ENCODE results near the gene FCRL6. TPM values are rescaled to one million over a fixed set of nuclear protein-coding genes. Genes with fewer than 3 reads are reported as not detected.

Gene FCRL6
- total RNA-seq, 4 donors from 2014 or later: 0.17 to 0.80 (median 0.42) TPM; not detected in 1

DNA sequence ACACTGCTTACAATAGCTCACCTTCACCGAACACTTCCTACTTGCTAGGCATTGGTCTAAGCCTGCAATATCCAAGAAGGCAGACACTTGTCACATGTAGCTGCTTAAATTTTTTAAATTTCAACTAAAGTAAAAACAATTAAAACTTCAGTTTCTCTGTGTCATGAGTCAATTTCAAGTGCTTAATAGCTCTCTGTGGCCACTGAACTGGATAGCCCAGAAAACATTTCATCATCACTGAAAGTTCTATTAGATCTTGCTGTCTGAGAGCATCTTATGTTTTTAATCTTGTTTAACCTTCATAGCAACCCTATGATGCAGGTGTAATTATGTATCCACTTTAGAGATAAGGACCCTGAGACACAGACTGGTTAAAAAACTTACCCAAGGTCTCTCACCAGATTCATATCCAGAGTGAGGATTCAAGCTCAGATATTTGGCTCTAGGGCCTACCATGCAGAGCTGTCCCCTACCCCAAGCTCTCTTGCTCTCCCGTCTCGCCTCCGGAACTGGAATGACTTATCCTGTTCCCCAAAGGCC lies 2.6 kb upstream of the FCRL6 start:
- H3K4me3 ChIP-seq (ENCODE audit: low read depth, poor library complexity, severe bottlenecking): no peak overlapping the region
- intact Hi-C loops (cut with DNase I; ENCODE audit: low total_unique reads): loop anchor here (2.0 kb wide), 1 partner anchor 91 kb away; no protein-coding TSS in a partner anchor
- WGBS, 2 donors: 86 to 98% methylated on average over 4 of the region's 4 CpGs
- DNase-seq (ENCODE audit: low spot score in 2 of 2): no peak
- TF ChIP-seq, protein P1, sequence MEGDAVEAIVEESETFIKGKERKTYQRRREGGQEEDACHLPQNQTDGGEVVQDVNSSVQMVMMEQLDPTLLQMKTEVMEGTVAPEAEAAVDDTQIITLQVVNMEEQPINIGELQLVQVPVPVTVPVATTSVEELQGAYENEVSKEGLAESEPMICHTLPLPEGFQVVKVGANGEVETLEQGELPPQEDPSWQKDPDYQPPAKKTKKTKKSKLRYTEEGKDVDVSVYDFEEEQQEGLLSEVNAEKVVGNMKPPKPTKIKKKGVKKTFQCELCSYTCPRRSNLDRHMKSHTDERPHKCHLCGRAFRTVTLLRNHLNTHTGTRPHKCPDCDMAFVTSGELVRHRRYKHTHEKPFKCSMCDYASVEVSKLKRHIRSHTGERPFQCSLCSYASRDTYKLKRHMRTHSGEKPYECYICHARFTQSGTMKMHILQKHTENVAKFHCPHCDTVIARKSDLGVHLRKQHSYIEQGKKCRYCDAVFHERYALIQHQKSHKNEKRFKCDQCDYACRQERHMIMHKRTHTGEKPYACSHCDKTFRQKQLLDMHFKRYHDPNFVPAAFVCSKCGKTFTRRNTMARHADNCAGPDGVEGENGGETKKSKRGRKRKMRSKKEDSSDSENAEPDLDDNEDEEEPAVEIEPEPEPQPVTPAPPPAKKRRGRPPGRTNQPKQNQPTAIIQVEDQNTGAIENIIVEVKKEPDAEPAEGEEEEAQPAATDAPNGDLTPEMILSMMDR (IDR thresholded peaks at IDR 0.05): no peak
- no peak for TF ChIP-seq POLR2A (IDR thresholded peaks at IDR 0.05)

DNA sequence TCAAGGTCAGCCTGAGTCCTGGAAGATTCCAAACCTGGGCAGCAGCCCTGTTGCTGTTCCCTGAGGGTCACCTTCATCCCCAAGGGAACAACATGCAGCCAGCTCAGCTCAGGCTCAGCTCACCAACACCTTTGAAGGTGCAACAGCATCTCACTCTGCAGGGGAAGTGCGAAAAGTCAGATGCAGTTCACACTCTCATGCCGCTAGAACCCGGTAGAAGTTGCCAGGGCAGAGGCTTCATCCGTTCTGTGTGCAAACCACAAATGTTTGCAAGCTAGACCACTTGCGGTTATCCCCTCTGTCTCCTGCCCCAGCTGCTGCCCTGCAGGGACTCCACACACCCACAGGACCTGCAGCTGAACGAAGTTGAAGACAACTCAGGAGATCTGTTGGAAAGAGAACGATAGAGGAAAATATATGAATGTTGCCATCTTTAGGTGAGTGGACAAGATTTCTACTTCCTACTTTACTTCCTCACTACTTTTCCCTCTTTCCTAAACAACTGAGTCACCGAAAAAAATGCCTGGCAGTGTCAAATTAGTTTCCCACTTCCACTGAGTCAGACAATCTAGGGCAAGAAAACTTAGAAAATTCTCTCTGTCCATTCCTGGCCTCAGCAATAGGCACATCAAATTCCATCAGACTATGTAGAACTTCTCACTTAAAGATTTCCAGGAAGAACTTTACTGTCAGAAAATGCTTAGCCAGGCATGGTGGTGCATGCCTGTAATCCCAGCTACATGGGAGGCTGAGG lies 1.8 kb upstream of the FCRL6 start:
- WGBS, 2 donors: 73 to 78% methylated on average over 8 of the region's 8 CpGs
- intact Hi-C loops (cut with DNase I; ENCODE audit: low total_unique reads): loop anchor here (10.0 kb wide), 1 partner anchor 204 kb away; no protein-coding TSS in a partner anchor
- no peak overlapping the region for H3K4me3 ChIP-seq (ENCODE audit: low read depth, poor library complexity, severe bottlenecking)
- no peak for TF ChIP-seq POLR2A (IDR thresholded peaks at IDR 0.05)
- TF ChIP-seq, protein P1 (IDR thresholded peaks at IDR 0.05): no peak
- DNase-seq (ENCODE audit: low spot score in 2 of 2): no peak

DNA sequence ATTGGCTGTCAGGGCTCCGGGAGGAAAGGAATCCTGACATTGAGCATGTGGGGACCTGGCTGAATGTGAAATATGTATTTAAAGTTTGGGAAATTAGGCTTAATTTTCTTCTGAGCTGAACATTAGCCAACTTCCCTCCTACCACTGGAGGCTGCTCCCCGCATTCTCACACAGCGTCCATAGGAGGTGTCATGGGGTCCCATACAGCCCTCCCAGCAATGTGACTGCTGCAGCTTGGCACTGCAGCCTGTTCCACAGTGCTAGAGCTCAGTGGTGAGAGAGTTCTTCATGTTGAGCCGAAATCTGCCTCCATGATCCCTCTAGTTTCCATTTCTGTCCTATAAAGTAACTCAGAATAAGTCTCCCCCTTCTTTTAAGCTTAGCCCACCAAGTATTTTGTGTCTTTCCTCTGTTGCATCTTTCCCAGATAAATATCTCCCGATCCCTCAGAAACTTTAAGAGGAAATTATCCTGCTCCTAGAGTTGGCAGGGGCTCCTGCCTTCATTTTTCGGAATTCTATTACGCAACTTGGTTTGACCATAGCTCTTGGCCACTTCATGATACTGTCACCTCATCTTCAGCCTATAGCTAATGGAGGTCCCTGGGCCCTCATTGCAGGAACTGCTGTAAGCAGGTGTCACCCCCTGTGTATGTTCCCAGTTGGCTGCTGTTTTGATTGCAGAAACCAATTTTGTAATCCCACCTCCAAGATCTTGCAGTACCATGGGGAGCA lies 2.0 kb downstream of the FCRL6 start:
- no peak overlapping the region for H3K4me3 ChIP-seq (ENCODE audit: low read depth, poor library complexity, severe bottlenecking)
- WGBS, 2 donors: 66 to 69% methylated on average over 7 of the region's 7 CpGs
- TF ChIP-seq, protein P1 (IDR thresholded peaks at IDR 0.05): no peak
- no peak for TF ChIP-seq POLR2A (IDR thresholded peaks at IDR 0.05)
- DNase-seq (ENCODE audit: low spot score in 2 of 2): no peak
- intact Hi-C loops (cut with DNase I; ENCODE audit: low total_unique reads): loop anchor here (2.0 to 10.0 kb wide), 2 partner anchors 81 to 201 kb away; no protein-coding TSS in a partner anchor

DNA sequence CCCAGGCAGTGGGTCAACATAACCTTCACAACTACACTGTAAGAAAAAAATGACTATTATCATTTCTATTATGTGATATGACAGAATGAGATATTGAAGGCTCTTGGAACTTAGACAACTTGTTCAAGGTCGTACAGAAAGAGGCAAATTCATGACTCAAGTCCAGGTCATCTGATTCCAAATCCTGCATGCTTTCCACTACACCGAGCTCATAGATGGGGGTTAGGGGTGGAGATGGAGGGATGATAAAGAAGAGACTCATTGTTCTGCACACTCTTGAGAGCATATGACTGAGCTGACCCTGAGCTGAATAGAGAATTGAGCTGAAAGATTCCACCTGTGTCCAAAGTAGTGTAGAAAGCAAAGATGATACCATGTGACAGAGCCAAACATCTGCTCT lies 2.8 kb downstream of the FCRL6 start:
- 59 to 61% methylated on average over 2 of the region's 2 CpGs for WGBS, 2 donors
- no peak overlapping the region for H3K4me3 ChIP-seq (ENCODE audit: low read depth, poor library complexity, severe bottlenecking)
- intact Hi-C loops (cut with DNase I; ENCODE audit: low total_unique reads): loop anchor here (5.0 to 10.0 kb wide), 2 partner anchors 200 to 553 kb away; no protein-coding TSS in a partner anchor
- TF ChIP-seq POLR2A (IDR thresholded peaks at IDR 0.05): no peak
- TF ChIP-seq, protein P1 (IDR thresholded peaks at IDR 0.05): no peak
- DNase-seq (ENCODE audit: low spot score in 2 of 2): no peak

DNA sequence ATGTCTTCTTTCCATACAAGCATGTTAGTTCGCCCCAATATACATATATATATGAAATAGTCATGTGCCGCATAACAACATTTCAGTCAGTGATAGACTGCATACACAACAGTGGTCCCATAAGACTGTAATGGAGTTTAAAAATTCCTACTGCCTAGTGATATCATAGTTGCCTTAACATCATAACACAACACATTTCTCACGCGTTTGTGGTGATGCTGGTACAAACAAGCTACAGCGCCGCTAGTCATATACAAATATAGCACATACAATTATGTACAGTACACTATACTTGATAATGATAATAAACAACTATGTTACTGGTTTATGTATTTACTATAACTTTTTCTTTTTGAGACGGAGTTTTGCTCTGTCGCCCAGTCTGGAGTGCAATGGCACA lies 13.8 kb downstream of the FCRL6 start:
- no peak for DNase-seq (ENCODE audit: low spot score in 2 of 2)
- H3K4me3 ChIP-seq (ENCODE audit: low read depth, poor library complexity, severe bottlenecking): no peak overlapping the region
- intact Hi-C loops (cut with DNase I; ENCODE audit: low total_unique reads): no loop called here
- 94 to 96% methylated on average over 8 of the region's 8 CpGs for WGBS, 2 donors
- no peak for TF ChIP-seq POLR2A (IDR thresholded peaks at IDR 0.05)
- TF ChIP-seq, protein P1 (IDR thresholded peaks at IDR 0.05): no peak
